Hepatocyte (in vitro differentiated cells): Measurements from ENCODE around the gene PHF2.

Experiments used
- EZH2 ChIP-seq: fragments of 200-600 bp; sonication (generic); IDR thresholded peaks from 2 replicates; pipeline ENCODE4 v1.6.1; 2016; ENCODE audit warnings: antibody characterized with exemption, mild to moderate bottlenecking, borderline replicate concordance
- EZH2phosphoT487 ChIP-seq: fragments of 200-600 bp; sonication (generic); IDR thresholded peaks from one replicate; pipeline ENCODE4 v1.6.1; 2018; ENCODE audit warnings: antibody characterized with exemption, mild to moderate bottlenecking, low read depth, moderate library complexity; ENCODE audit not compliant: unreplicated experiment, severe bottlenecking
- TF ChIP-seq, protein P1 (sequence below): fragments of 200-600 bp; sonication (generic); IDR thresholded peaks from 2 replicates; pipeline ENCODE4 v1.5.1; 2016; ENCODE audit warnings: antibody characterized with exemption, mild to moderate bottlenecking; ENCODE audit not compliant: poor library complexity

- TF ChIP-seq, protein P1, sequence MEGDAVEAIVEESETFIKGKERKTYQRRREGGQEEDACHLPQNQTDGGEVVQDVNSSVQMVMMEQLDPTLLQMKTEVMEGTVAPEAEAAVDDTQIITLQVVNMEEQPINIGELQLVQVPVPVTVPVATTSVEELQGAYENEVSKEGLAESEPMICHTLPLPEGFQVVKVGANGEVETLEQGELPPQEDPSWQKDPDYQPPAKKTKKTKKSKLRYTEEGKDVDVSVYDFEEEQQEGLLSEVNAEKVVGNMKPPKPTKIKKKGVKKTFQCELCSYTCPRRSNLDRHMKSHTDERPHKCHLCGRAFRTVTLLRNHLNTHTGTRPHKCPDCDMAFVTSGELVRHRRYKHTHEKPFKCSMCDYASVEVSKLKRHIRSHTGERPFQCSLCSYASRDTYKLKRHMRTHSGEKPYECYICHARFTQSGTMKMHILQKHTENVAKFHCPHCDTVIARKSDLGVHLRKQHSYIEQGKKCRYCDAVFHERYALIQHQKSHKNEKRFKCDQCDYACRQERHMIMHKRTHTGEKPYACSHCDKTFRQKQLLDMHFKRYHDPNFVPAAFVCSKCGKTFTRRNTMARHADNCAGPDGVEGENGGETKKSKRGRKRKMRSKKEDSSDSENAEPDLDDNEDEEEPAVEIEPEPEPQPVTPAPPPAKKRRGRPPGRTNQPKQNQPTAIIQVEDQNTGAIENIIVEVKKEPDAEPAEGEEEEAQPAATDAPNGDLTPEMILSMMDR = no peak
- TF ChIP-seq EZH2 = no peak
- TF ChIP-seq EZH2phosphoT487 = no peak
These were observed 121.2 kb downstream of the PHF2 start for GRCh38 chr9:93697352-93698139.
